ENCODE results near the gene ASB3. TPM values are rescaled to one million over a fixed set of nuclear protein-coding genes. Genes with fewer than 3 reads are reported as not detected.

ASB3 gene
- total RNA-seq, 4 donors from 2014 or later = 4.9 to 18.9 (median 11.4) TPM

DNA sequence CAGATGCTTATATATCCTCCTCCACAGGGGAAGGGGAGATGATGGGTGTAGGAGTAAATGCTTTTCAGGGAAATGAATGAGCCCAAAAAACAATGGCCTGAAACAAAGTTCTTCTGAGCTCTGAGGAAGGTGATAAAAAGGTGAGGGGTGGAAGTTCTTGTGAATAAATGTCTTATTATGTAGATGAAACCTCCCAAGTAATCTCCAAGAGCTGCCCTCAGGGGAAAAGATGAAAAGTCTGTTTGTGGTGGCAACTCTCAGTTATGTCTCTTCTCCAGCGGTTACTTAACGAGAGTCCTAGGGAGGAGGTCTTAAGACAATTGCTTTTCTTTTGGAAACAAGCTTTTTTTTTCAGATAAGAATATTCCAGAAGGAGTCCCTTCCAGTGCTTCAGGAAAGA lies 134.6 kb downstream of the ASB3 start:
- no peak for DNase-seq
- no peak for TF ChIP-seq POLR2AphosphoS5 (IDR thresholded peaks at IDR 0.05)
- TF ChIP-seq, protein P1, sequence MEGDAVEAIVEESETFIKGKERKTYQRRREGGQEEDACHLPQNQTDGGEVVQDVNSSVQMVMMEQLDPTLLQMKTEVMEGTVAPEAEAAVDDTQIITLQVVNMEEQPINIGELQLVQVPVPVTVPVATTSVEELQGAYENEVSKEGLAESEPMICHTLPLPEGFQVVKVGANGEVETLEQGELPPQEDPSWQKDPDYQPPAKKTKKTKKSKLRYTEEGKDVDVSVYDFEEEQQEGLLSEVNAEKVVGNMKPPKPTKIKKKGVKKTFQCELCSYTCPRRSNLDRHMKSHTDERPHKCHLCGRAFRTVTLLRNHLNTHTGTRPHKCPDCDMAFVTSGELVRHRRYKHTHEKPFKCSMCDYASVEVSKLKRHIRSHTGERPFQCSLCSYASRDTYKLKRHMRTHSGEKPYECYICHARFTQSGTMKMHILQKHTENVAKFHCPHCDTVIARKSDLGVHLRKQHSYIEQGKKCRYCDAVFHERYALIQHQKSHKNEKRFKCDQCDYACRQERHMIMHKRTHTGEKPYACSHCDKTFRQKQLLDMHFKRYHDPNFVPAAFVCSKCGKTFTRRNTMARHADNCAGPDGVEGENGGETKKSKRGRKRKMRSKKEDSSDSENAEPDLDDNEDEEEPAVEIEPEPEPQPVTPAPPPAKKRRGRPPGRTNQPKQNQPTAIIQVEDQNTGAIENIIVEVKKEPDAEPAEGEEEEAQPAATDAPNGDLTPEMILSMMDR (IDR thresholded peaks at IDR 0.05) = no peak
- TF ChIP-seq POLR2A (IDR thresholded peaks at IDR 0.05) = no peak
- no peak for TF ChIP-seq EP300 (IDR thresholded peaks at IDR 0.05; ENCODE audit: low read depth)
- 96 to 100% methylated on average over 2 of the region's 2 CpGs for WGBS, 2 donors (ENCODE audit: low coverage in 1 of 2)
- intact Hi-C loops (cut with DNase I; ENCODE audit: low total_unique reads) = no loop called here
- Histone ChIP-seq H3K27ac (no peak overlapping the region), H3K9me3 (no peaks in the 10 kb centered on the region), H3K4me3 (no peak overlapping the region), H3K36me3 (no peaks in the 10 kb centered on the region), H3K4me1 (peaks cover 0 to 9% (median 3%) of the 10 kb centered on the region in 4 donors), H3K27me3 (no peaks in the 10 kb centered on the region)
- in situ Hi-C loops (cut with MboI; ENCODE audit: low pct_ligation_motif_present in 1 of 4, low pct_unique_long_range_greater_than_20kb in 1 of 4, low sequenced_read_pairs in 3 of 4) = no loop called here

DNA sequence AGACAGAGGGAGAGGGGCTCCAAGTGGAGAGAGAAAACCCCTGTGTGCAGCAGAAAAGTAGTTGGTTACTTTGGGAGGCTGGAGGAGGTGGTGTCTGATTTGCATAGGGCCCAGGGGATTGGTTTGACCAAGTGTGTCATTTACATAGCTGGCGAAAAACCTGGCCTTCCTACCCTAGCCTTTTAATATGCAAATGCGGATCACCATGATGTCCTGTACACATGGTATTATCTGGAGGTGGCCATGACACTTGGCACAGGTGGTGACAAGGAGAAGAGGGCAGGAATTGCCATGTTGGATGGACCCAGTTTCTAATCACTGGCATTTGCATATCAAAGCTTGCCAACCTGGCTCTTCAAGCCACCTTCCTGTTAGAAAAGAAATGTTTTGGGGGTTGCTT lies 140.0 kb downstream of the ASB3 start:
- Histone ChIP-seq H3K4me3 (no peak overlapping the region), H3K27me3 (no peaks in the 10 kb centered on the region), H3K36me3 (no peaks in the 10 kb centered on the region), H3K27ac (no peak overlapping the region), H3K9me3 (no peaks in the 10 kb centered on the region), H3K4me1 (no peaks in the 10 kb centered on the region)
- in situ Hi-C loops (cut with MboI; ENCODE audit: low pct_ligation_motif_present in 1 of 4, low pct_unique_long_range_greater_than_20kb in 1 of 4, low sequenced_read_pairs in 3 of 4) (no loop called here), intact Hi-C loops (cut with DNase I; ENCODE audit: low total_unique reads) (no loop called here)
- TF ChIP-seq, protein P1 (IDR thresholded peaks at IDR 0.05) = no peak
- no peak for TF ChIP-seq POLR2A (IDR thresholded peaks at IDR 0.05)
- no peak for TF ChIP-seq EP300 (IDR thresholded peaks at IDR 0.05; ENCODE audit: low read depth)
- no peak for TF ChIP-seq POLR2AphosphoS5 (IDR thresholded peaks at IDR 0.05)
- 86% methylated on average over 2 of the region's 2 CpGs; no CpG with 5 or more reads in 1 of the 2 donors for WGBS, 2 donors (ENCODE audit: low coverage in 1 of 2)
- DNase-seq = no peak

DNA sequence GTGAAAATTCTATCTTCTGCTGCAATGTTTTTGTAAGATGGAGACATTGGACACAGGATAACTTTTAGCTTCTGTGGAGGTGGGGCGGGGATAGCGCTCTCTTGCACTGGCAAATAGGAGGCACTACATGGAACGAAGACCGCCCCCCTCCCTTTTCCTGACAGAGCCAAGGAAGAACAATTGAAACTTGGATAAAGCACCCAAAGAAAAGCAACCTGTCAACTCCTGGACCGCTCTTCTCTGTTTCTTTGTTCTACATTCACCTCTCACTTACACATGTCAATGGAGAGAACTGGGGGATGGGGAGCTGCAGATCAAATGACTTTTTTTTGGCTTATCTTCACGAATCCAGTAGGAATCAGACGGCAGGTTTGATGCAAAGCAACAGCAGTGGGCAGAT lies 145.5 kb downstream of the ASB3 start:
- in situ Hi-C loops (cut with MboI; ENCODE audit: low pct_ligation_motif_present in 1 of 4, low pct_unique_long_range_greater_than_20kb in 1 of 4, low sequenced_read_pairs in 3 of 4) = no loop called here
- H3K9me3 ChIP-seq = no peaks in the 10 kb centered on the region
- WGBS, 2 donors (ENCODE audit: low coverage in 1 of 2) = 60 to 83% methylated on average over 3 to 7 of the region's 7 CpGs
- H3K4me3 ChIP-seq = no peak overlapping the region
- no peak overlapping the region for H3K27ac ChIP-seq
- intact Hi-C loops (cut with DNase I; ENCODE audit: low total_unique reads) = no loop called here
- TF ChIP-seq POLR2AphosphoS5 (IDR thresholded peaks at IDR 0.05) (no peak), EP300 (IDR thresholded peaks at IDR 0.05; ENCODE audit: low read depth) (no peak), POLR2A (IDR thresholded peaks at IDR 0.05) (no peak)
- TF ChIP-seq, protein P1 (IDR thresholded peaks at IDR 0.05) = no peak
- no peak for DNase-seq
- H3K4me1 ChIP-seq = no peaks in the 10 kb centered on the region
- H3K36me3 ChIP-seq = no peaks in the 10 kb centered on the region
- H3K27me3 ChIP-seq = no peaks in the 10 kb centered on the region

DNA sequence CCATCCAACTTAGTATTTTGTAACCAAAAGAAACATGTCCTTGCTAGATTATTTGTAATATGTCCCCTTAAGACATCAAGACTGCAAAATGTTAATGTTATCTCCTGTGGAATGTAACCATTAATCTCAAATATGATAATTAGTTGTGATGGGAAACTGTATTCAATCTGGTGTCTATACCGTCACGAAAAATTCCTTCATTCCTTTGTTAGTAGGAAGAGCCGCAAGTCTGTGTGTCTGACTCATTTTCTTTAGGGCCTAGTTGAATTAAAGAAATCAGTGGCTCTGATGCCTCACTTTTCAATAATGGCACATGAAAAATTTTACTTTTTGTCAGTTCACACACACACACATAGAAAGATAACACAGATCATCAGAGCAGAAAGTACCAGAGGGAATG lies 146.3 kb downstream of the ASB3 start:
- TF ChIP-seq POLR2A (IDR thresholded peaks at IDR 0.05) = no peak
- Histone ChIP-seq H3K9me3 (no peaks in the 10 kb centered on the region), H3K4me3 (no peak overlapping the region), H3K36me3 (no peaks in the 10 kb centered on the region), H3K27ac (no peak overlapping the region), H3K27me3 (no peaks in the 10 kb centered on the region), H3K4me1 (no peaks in the 10 kb centered on the region)
- no peak for DNase-seq
- in situ Hi-C loops (cut with MboI; ENCODE audit: low pct_ligation_motif_present in 1 of 4, low pct_unique_long_range_greater_than_20kb in 1 of 4, low sequenced_read_pairs in 3 of 4) = no loop called here
- WGBS, 2 donors (ENCODE audit: low coverage in 1 of 2) = 94 to 100% methylated on average over 3 of the region's 3 CpGs
- intact Hi-C loops (cut with DNase I; ENCODE audit: low total_unique reads) = no loop called here

DNA sequence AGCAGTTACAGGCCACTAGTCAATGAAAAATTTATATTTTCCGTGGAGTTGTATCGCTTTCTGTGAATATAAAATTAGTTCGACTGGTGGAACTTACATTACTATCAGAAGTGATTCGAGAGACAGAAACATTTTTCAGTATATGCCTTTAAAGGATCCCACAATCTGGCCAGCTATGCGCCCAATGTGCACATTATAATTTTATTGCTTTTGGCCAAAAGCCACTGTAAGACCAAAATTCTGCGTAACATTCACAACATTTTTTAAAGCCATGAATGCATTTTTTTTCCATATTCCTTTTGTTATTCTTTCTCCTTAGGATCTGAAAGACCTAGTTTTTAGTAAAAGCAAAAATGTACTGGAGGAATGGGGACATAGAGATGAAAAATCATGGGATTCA lies 150.2 kb downstream of the ASB3 start:
- Histone ChIP-seq H3K4me3 (no peak overlapping the region), H3K4me1 (no peaks in the 10 kb centered on the region), H3K27ac (no peak overlapping the region), H3K9me3 (no peaks in the 10 kb centered on the region), H3K27me3 (no peaks in the 10 kb centered on the region), H3K36me3 (no peaks in the 10 kb centered on the region)
- DNase-seq = no peak
- intact Hi-C loops (cut with DNase I; ENCODE audit: low total_unique reads) = no loop called here
- 71 to 73% methylated on average over 6 of the region's 6 CpGs for WGBS, 2 donors (ENCODE audit: low coverage in 1 of 2)
- no peak for TF ChIP-seq EP300 (IDR thresholded peaks at IDR 0.05; ENCODE audit: low read depth)
- TF ChIP-seq POLR2A (IDR thresholded peaks at IDR 0.05) = no peak
- TF ChIP-seq POLR2AphosphoS5 (IDR thresholded peaks at IDR 0.05) = no peak
- TF ChIP-seq, protein P1 (IDR thresholded peaks at IDR 0.05) = no peak
- in situ Hi-C loops (cut with MboI; ENCODE audit: low pct_ligation_motif_present in 1 of 4, low pct_unique_long_range_greater_than_20kb in 1 of 4, low sequenced_read_pairs in 3 of 4) = no loop called here

Data from transverse colon (tissue), 4 donors.